Memory B cell (primary cell): ENCODE measurements around the gene CACNA1G.

Experiments
- ATAC-seq: fragments of 150-1000 bp; cut with Tn5 transposase; 2 replicates; pipeline ENCODE4 v1.10.0; 2021; ENCODE audit warnings: low read depth, mild to moderate bottlenecking, moderate library complexity
- DNase-seq, 2 donors: peaks; one replicate each; pipeline ENCODE4 v3.0.0; 2022; ENCODE audit warnings: low spot score in 2 of 2
- H3K27ac Mint-ChIP-seq: one replicate; pipeline ENCODE4 v1.8.0; 2022; ENCODE audit warnings: mild to moderate bottlenecking, moderate library complexity, mixed read lengths
- H3K27me3 Mint-ChIP-seq: one replicate; pipeline ENCODE4 v1.8.0; 2022; ENCODE audit warnings: mixed read lengths
- H3K36me3 Mint-ChIP-seq: one replicate; pipeline ENCODE4 v1.8.0; 2022; ENCODE audit warnings: mild to moderate bottlenecking, mixed read lengths
- H3K4me1 Mint-ChIP-seq: one replicate; pipeline ENCODE4 v1.8.0; 2022; ENCODE audit warnings: mixed read lengths
- H3K4me3 Mint-ChIP-seq: one replicate; pipeline ENCODE4 v1.8.0; 2022; ENCODE audit warnings: mild to moderate bottlenecking, moderate library complexity, mixed read lengths
- H3K9me3 Mint-ChIP-seq: one replicate; pipeline ENCODE4 v1.8.0; 2022; ENCODE audit warnings: mixed read lengths

Gene CACNA1G

GRCh38 chr17:50631195-50631907 lies 70.8 kb downstream of the CACNA1G start:
- Mint-ChIP-seq H3K9me3 (no peaks in the 10 kb centered on the region), H3K27ac (no peak overlapping the region), H3K4me1 (peaks cover 3% of the 10 kb centered on the region), H3K4me3 (no peak overlapping the region), H3K27me3 (peaks cover 36% of the 10 kb centered on the region), H3K36me3 (no peaks in the 10 kb centered on the region)
- DNase-seq, result no peak
- ATAC-seq, result no peak

DNA sequence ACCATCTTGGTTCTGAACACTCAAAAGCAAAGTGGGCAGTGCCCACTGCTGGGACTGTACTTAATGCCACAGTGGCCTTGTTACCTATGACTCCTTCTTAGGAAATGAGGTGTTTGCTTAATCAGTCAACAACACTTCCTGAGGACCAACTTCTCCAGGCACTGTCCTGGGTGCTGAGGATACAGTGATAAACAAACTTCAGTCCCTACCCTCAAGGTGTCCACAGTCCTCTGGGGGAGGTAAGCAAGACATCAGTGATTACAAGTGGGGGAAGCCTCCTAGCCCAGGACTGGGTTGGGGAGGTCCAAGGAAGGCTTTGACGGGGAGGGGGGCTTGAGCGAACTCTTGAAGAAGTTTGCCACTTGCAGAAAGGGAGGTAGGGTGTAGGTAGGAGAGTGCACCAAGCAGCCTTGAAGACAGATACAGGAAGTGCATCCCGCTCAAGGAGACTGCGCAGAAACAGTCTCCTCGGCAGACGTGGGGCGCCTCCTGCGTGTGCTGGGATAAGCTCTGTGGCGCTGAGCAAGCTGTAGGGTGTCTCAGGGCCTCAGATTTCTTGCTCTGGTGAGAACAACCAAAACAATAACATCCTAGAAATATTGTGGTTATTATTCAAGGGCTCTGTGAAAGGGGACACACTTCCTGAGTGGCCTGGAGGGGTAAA lies 71.5 kb downstream of the CACNA1G start:
- no peak overlapping the region for H3K27ac Mint-ChIP-seq
- ATAC-seq, result no peak
- no peak overlapping the region for H3K4me3 Mint-ChIP-seq
- H3K9me3 Mint-ChIP-seq, result no peaks in the 10 kb centered on the region
- H3K27me3 Mint-ChIP-seq, result peaks cover 34% of the 10 kb centered on the region
- H3K4me1 Mint-ChIP-seq, result peaks cover 3% of the 10 kb centered on the region
- no peaks in the 10 kb centered on the region for H3K36me3 Mint-ChIP-seq
- no peak for DNase-seq

DNA sequence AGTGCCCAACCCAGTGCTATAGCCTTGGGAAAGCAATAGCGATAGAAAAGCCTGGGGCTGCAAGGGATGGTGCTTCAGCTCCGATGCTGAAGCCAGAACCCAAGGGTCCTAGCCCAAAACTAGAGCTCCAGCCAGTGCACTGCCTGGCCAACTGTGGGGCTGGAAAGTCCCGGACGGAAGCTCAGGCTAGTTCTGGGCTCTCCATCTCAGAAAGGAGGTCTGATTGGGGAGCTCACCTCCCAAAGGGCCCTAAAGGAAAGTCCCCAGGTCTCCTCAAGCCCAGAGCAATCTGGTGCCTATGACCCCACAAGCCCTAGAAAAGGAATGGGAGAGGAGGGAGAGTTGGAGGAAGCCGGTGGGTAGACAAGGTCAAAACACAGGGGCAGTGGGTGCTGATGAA lies 72.1 kb downstream of the CACNA1G start:
- ATAC-seq (peak; percentile 41), DNase-seq (no peak)
- Mint-ChIP-seq H3K36me3 (no peaks in the 10 kb centered on the region), H3K4me3 (no peak overlapping the region), H3K9me3 (no peaks in the 10 kb centered on the region), H3K4me1 (peaks cover 3% of the 10 kb centered on the region), H3K27ac (no peak overlapping the region), H3K27me3 (peaks cover 31% of the 10 kb centered on the region)

DNA sequence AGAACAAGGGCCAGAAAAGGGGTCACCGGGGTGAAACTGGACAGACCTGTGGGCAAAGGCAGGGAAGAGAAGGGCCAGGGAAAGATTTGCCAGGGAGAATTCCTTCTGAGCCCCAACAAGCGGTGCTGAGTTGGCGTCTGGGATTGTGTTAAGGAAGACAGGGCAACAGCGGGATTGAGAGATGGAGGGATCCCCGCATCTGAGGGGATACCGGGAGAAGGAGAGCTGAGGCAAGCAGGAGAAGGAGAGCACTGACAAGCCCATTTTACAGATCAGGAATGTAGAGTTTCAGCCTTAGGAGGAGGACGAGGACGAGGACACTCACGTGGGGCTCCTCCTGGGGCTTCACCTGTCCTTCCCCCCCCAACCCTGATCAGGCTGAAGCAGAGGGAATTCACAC lies 73.2 kb downstream of the CACNA1G start:
- no peaks in the 10 kb centered on the region for H3K9me3 Mint-ChIP-seq
- no peak for ATAC-seq

DNA sequence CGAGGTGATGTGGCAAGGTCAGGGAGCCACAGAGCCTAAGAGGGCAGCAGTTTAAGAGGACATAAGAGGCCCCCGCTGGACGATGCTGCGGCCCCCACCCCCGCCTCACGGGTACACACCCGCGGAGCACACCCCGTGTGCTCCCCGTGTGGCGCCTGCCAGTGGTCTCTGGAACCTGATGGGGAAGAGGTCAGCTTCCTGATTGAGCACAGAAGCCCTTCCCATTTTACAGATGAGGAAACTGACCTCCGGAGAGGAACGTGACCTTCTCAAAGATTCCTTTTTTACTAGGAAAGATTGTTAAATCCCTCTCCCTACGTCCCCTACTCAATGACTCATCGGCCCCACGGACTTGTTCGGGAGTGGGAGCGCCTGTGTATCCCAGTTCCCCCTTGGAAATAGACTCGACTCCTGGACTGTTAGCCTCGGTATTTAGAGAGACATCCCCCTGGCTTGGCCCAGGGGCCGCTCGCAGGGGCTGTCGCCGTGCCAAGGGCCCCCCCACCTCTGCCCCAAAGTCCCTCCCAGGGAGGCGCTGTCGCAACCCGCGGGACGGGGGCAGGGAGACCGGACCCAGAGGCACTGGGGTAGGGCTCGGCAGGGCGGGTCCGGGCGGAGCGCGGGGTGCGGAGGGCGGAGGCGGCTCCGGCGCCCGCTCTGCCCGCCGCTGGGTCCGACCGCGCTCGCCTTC lies 73.9 kb downstream of the CACNA1G start, which contains the start of gene ABCC3:
TSS of gene ABCC3 (plus strand) at position 658 of the 691 bp plus-strand sequence. CDS start 56 bp downstream, outside the sequence.
- Mint-ChIP-seq H3K4me1 (peaks cover 3% of the 10 kb centered on the region), H3K4me3 (no peak within 1 kb of the TSS), H3K36me3 (no peaks in the 10 kb centered on the region), H3K27ac (no peak within 1 kb of the TSS), H3K27me3 (peaks cover 29% of the 10 kb centered on the region), H3K9me3 (no peaks in the 10 kb centered on the region)
- ATAC-seq (no peak), DNase-seq (no peak)

More for the DNA sequence above, 73.2 kb downstream of the CACNA1G start:
- no peak overlapping the region for H3K27ac Mint-ChIP-seq
- no peak overlapping the region for H3K4me3 Mint-ChIP-seq
- H3K36me3 Mint-ChIP-seq, result no peaks in the 10 kb centered on the region
- H3K4me1 Mint-ChIP-seq, result peaks cover 3% of the 10 kb centered on the region
- DNase-seq, result no peak
- H3K27me3 Mint-ChIP-seq, result peaks cover 31% of the 10 kb centered on the region

- Mint-ChIP-seq H3K4me3 (no peak overlapping the region), H3K4me1 (peaks cover 3% of the 10 kb centered on the region), H3K27me3 (peaks cover 29% of the 10 kb centered on the region), H3K36me3 (no peaks in the 10 kb centered on the region), H3K27ac (no peak overlapping the region), H3K9me3 (no peaks in the 10 kb centered on the region)
- ATAC-seq (no peak), DNase-seq (no peak)
Measured at GRCh38 chr17:50634915-50635731, 74.6 kb downstream of the CACNA1G start.

- peaks cover 26% of the 10 kb centered on the region for H3K27me3 Mint-ChIP-seq
- no peak overlapping the region for H3K27ac Mint-ChIP-seq
- H3K4me3 Mint-ChIP-seq, result no peak overlapping the region
- ATAC-seq, result no peak
- DNase-seq, result no peak
- peaks cover 3% of the 10 kb centered on the region for H3K4me1 Mint-ChIP-seq
- H3K9me3 Mint-ChIP-seq, result no peaks in the 10 kb centered on the region
- no peaks in the 10 kb centered on the region for H3K36me3 Mint-ChIP-seq
Measured at GRCh38 chr17:50635732-50635981, 75.1 kb downstream of the CACNA1G start.

DNA sequence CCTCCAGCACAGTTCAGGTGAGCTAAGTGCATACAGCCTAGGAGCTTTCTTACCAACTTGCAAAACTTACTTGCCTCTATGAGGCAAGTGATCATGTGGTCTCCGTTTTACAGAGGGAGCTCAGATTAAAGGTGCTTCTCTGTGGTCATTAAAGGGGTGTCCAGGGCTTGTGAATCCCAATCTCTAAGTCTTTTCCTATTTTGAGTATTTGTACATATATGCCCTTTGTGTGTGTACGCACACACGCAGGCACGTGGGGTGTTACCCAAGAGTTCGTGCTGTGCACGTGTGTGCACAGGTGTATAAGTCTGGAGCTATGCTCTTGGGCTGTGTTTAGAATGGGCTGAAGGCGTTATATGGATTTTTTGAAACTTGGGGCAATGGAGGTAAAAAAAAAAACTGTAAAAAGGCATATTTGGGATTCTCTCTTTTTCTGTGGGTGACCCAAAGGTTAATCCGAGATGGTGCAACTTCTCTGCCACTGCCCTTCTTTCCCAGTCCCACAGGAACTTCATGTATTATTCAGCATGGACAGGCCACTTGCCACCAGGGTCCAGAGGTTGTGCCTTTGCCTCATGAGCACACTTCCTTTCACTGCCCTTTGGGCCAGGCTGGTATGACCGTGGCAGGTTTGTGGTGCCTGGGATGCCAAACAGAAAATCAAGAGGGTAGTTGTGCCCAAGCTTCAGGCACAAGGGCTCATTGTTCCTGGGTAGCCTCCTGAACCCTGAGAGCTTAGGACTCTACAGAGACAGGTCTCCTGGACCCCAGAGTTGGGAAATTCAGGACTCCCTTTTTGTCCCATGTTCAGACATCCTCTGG lies 75.7 kb downstream of the CACNA1G start:
- no peaks in the 10 kb centered on the region for H3K36me3 Mint-ChIP-seq
- DNase-seq, result no peak
- no peaks in the 10 kb centered on the region for H3K9me3 Mint-ChIP-seq
- H3K4me3 Mint-ChIP-seq, result no peak overlapping the region
- no peak for ATAC-seq
- no peak overlapping the region for H3K27ac Mint-ChIP-seq
- H3K4me1 Mint-ChIP-seq, result peaks cover 3% of the 10 kb centered on the region
- peaks cover 29% of the 10 kb centered on the region for H3K27me3 Mint-ChIP-seq

GRCh38 chr17:50636804-50637195 lies 76.3 kb downstream of the CACNA1G start:
- DNase-seq (no peak), ATAC-seq (no peak)
- no peaks in the 10 kb centered on the region for H3K36me3 Mint-ChIP-seq
- peaks cover 3% of the 10 kb centered on the region for H3K4me1 Mint-ChIP-seq
- no peaks in the 10 kb centered on the region for H3K9me3 Mint-ChIP-seq
- H3K27me3 Mint-ChIP-seq, result peaks cover 26% of the 10 kb centered on the region
- H3K4me3 Mint-ChIP-seq, result no peak overlapping the region
- H3K27ac Mint-ChIP-seq, result no peak overlapping the region

GRCh38 chr17:50637829-50638605 lies 77.5 kb downstream of the CACNA1G start:
- Mint-ChIP-seq H3K4me1 (no peaks in the 10 kb centered on the region), H3K9me3 (no peaks in the 10 kb centered on the region), H3K36me3 (no peaks in the 10 kb centered on the region), H3K27ac (no peak overlapping the region), H3K4me3 (no peak overlapping the region), H3K27me3 (peaks cover 20% of the 10 kb centered on the region)
- ATAC-seq (no peak), DNase-seq (no peak)

DNA sequence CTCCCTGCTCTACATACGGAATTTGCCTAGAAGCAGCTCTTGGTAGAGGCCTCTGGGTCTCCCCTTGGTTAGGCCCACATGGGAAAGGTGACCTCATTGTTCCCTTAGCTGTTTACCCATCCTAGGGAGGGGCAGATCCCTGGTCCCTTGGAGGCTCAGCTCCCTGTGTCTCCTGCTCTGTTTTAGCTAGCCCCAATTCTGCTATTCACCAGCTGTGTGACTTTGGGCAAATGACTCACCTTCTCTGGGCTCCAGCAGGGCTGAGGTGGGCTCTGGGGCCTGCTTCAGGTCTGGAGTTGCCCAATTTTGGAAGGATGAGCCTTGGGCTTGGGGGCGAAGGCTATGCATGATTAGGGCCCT lies 78.1 kb downstream of the CACNA1G start:
- Mint-ChIP-seq H3K36me3 (no peaks in the 10 kb centered on the region), H3K4me3 (no peak overlapping the region), H3K9me3 (no peaks in the 10 kb centered on the region), H3K4me1 (no peaks in the 10 kb centered on the region), H3K27me3 (peaks cover 20% of the 10 kb centered on the region), H3K27ac (no peak overlapping the region)
- ATAC-seq, result no peak
- DNase-seq, result no peak

GRCh38 chr17:50638966-50639713 lies 78.6 kb downstream of the CACNA1G start:
- Mint-ChIP-seq H3K4me3 (no peak overlapping the region), H3K27ac (no peak overlapping the region)
- no peak for DNase-seq

More at GRCh38 chr17:50638966-50639713, 78.6 kb downstream of the CACNA1G start:
- H3K27me3 Mint-ChIP-seq, result peaks cover 19% of the 10 kb centered on the region
- H3K9me3 Mint-ChIP-seq, result no peaks in the 10 kb centered on the region
- H3K36me3 Mint-ChIP-seq, result no peaks in the 10 kb centered on the region
- no peaks in the 10 kb centered on the region for H3K4me1 Mint-ChIP-seq
- ATAC-seq, result no peak
